Memory B cell (primary cell): ENCODE measurements around the gene KAT7.

Experiments used
- ATAC-seq: fragments of 150-1000 bp; cut with Tn5 transposase; 2 replicates; pipeline ENCODE4 v1.10.0; 2021; ENCODE audit warnings: low read depth, mild to moderate bottlenecking, moderate library complexity
- DNase-seq, 2 donors: peaks; one replicate each; pipeline ENCODE4 v3.0.0; 2022; ENCODE audit warnings: low spot score in 2 of 2
- H3K27ac Mint-ChIP-seq: one replicate; pipeline ENCODE4 v1.8.0; 2022; ENCODE audit warnings: mild to moderate bottlenecking, moderate library complexity, mixed read lengths
- H3K27me3 Mint-ChIP-seq: one replicate; pipeline ENCODE4 v1.8.0; 2022; ENCODE audit warnings: mixed read lengths
- H3K36me3 Mint-ChIP-seq: one replicate; pipeline ENCODE4 v1.8.0; 2022; ENCODE audit warnings: mild to moderate bottlenecking, mixed read lengths
- H3K4me1 Mint-ChIP-seq: one replicate; pipeline ENCODE4 v1.8.0; 2022; ENCODE audit warnings: mixed read lengths
- H3K4me3 Mint-ChIP-seq: one replicate; pipeline ENCODE4 v1.8.0; 2022; ENCODE audit warnings: mild to moderate bottlenecking, moderate library complexity, mixed read lengths
- H3K9me3 Mint-ChIP-seq: one replicate; pipeline ENCODE4 v1.8.0; 2022; ENCODE audit warnings: mixed read lengths

Gene KAT7

DNA sequence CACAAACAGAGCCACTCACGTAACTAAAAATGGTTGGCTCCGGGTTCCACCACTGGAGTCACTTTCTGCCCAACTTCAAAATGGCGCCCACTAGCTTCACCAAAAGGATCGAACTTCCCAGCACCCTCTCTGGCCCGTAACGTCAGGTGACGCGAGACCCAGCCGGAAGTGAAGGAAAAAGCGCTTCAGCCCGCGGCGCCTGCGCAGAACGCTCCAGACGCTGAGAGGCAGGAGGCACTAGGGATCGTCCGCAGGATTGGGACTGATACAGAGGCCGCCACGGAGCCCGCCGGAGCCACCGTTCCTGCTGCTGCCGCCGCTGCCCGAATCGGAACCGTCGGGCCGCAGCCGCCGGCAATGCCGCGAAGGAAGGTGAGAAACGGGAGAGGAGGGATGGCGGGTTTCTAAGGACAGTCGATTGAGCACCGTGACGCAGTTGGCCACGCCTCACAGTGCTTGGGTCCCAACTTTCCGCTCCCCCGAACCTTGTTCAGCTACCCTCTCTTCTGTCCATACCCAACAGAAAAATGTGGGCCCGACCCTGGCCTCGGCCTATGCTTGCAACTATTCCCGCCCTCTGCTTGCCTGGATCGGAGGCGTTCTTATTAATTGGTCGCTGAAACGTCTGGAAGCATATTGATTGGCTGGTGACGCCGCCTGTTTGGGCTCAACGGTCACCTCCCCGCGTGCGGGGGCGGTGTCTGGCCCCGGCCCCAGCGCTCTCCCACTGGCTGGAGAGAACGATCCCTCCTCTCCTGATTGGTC is at the start of gene KAT7:
TSS of gene KAT7 (plus strand) at position 204 of the 765 bp plus-strand sequence. CDS start at position 358, 154 bp downstream.
- H3K36me3 Mint-ChIP-seq, result peaks cover 17% of the 10 kb centered on the region
- ATAC-seq, result peak; percentile 78
- DNase-seq, result peak; percentile 94 to 96
- peak within 1 kb of the TSS; percentile 100 for H3K27ac Mint-ChIP-seq
- peaks cover 3% of the 10 kb centered on the region for H3K9me3 Mint-ChIP-seq
- peak within 1 kb of the TSS; percentile 92 for H3K4me3 Mint-ChIP-seq
- H3K4me1 Mint-ChIP-seq, result peaks cover 14% of the 10 kb centered on the region
- H3K27me3 Mint-ChIP-seq, result no peaks in the 10 kb centered on the region

DNA sequence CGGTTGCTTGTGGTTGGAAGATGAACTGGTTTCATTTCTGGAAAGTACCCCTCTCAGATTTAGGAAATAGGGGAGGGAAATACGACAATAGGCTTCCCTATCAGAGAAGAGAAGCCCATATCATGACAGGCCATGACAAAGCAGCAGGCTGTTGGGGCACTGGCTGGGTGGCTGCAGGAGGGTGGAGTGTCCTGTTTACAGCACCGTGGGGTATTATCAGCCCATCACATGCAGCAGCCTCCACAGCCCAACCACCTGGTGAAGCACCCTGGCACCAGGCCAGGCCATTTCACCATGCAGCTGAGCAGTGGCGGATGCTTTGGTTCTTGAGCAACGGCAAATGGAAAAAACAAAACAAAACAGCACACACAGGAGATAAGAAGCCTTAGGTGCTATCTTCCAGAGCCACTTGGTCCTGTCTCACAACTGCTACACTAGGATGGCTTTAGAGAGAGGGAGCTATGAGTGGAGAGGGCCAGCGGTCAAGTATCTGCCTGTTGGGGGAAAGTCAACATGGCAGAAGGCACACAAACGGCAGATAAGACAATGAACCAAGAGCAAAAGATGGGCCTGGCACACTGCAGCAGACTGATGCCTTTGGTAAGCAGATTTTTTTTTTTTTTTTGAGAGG is 48.7 kb upstream of the KAT7 start:
- peaks cover 63% of the 10 kb centered on the region for H3K4me1 Mint-ChIP-seq
- DNase-seq, result peak; percentile 89 to 94
- no peaks in the 10 kb centered on the region for H3K9me3 Mint-ChIP-seq
- H3K4me3 Mint-ChIP-seq, result peak overlapping the region; percentile 85
- no peaks in the 10 kb centered on the region for H3K27me3 Mint-ChIP-seq
- peak overlapping the region; percentile 100 for H3K27ac Mint-ChIP-seq
- peak; percentile 97 for ATAC-seq
- peaks cover 17% of the 10 kb centered on the region for H3K36me3 Mint-ChIP-seq

DNA sequence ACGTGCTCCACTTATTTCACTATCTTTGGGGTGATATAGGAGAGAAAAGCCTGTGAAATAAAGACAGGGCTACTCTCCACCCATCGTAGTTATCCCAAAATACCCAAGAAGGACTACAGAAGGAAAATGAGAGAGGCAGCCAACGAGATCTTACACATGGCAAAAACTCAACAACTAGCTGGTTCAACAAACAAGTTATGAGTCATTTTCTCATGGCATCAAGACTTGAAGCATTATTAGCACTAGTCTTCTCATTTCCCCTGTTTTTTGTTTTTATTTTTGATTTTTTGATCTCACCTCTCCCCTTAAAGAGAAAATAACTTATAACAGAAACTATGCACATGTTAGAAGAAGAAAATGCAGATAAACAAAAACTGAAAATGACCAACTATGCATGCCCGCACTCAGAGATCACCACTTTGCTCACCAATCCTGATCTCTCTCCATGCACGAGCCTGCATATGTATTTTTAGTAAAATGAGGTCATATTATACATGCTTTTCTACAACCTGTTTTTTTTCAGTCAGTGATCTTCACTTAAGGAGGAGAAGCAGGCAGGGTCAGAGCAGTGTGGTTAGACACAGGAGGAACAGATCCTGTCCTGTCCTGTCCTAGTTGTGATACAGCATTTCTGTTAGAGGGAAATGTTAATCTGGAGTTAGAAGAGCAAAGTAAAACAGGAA is 47.3 kb upstream of the KAT7 start:
- Mint-ChIP-seq H3K27ac (peak overlapping the region; percentile 100), H3K4me3 (peak overlapping the region; percentile 85), H3K9me3 (no peaks in the 10 kb centered on the region), H3K4me1 (peaks cover 67% of the 10 kb centered on the region), H3K27me3 (no peaks in the 10 kb centered on the region), H3K36me3 (peaks cover 21% of the 10 kb centered on the region)
- DNase-seq, result no peak
- no peak for ATAC-seq

- H3K36me3 Mint-ChIP-seq, result peaks cover 17% of the 10 kb centered on the region
- peak overlapping the region; percentile 85 for H3K4me3 Mint-ChIP-seq
- peak overlapping the region; percentile 100 for H3K27ac Mint-ChIP-seq
- H3K4me1 Mint-ChIP-seq, result peaks cover 68% of the 10 kb centered on the region
- no peak for DNase-seq
- no peak for ATAC-seq
- no peaks in the 10 kb centered on the region for H3K27me3 Mint-ChIP-seq
- no peaks in the 10 kb centered on the region for H3K9me3 Mint-ChIP-seq
Observed at GRCh38 chr17:49741692-49742076, 46.8 kb upstream of the KAT7 start.

DNA sequence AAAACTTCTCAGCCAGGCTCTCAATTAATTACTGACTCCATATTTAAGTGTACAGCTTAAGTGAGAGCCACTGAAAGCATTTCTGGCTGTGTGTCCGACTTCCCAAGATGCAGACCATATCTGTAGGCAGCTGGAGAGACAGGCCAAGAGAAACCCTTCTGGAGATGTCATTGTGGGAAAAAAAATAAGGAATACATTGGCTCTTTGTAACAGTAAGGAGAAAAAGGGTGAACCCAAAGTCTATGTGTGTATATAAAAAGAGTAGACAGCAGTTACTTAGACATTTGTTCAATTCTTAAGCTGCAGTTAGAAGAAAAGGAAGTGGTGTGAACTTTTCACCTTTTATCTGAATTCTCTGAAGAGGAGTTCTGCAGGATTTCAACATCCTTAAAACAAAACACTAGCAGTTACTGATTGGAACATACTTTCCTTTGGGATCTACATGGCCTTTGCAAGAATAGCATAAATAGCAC is 46.3 kb upstream of the KAT7 start:
- Mint-ChIP-seq H3K36me3 (peaks cover 15% of the 10 kb centered on the region), H3K4me1 (peaks cover 68% of the 10 kb centered on the region), H3K4me3 (peak overlapping the region; percentile 85), H3K27ac (peak overlapping the region; percentile 100), H3K27me3 (no peaks in the 10 kb centered on the region), H3K9me3 (no peaks in the 10 kb centered on the region)
- ATAC-seq (no peak), DNase-seq (no peak)

GRCh38 chr17:49745175-49746139 is 43.0 kb upstream of the KAT7 start:
- no peak for ATAC-seq
- H3K4me1 Mint-ChIP-seq, result peaks cover 73% of the 10 kb centered on the region
- H3K4me3 Mint-ChIP-seq, result peak overlapping the region; percentile 89
- DNase-seq, result no peak
- H3K27me3 Mint-ChIP-seq, result no peaks in the 10 kb centered on the region
- peaks cover 14% of the 10 kb centered on the region for H3K36me3 Mint-ChIP-seq
- H3K9me3 Mint-ChIP-seq, result no peaks in the 10 kb centered on the region
- H3K27ac Mint-ChIP-seq, result peak overlapping the region; percentile 98

DNA sequence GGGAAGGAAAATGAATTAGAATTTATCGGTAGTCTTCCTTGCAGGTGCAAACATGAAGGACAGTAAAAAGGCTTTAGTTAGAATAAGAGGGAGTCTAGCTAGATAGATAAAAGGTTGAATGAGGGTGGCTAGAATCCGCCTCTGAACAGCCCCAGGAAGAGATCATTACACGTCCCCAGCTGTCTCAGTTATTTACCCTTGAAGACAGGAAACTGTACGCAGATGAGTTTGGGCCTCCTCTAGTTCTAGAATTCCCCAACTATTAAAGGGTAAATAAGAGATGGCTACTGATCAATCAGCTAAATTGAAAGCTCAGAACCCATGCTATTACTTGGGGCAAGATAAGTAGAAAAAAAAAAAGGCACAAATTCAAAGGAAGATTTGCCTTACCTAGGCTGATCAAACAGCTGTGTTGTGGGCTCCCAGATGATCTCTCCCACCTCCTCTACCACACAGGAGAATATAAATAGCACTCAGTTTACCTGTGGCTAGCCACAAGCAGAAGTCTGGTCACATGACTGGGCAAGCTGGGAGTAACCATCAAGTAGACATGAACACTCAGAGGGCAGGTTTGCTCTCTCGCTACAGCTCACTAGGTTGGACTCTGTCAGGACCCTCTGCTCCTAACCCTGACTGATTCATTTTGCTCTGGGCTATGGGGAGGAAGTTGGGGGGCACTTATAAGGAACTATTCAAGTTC is 41.5 kb upstream of the KAT7 start:
- Mint-ChIP-seq H3K4me3 (peak overlapping the region; percentile 89), H3K4me1 (peaks cover 63% of the 10 kb centered on the region), H3K9me3 (no peaks in the 10 kb centered on the region), H3K36me3 (peaks cover 10% of the 10 kb centered on the region), H3K27me3 (no peaks in the 10 kb centered on the region), H3K27ac (peak overlapping the region; percentile 98)
- ATAC-seq, result peak; percentile 75
- peak; percentile 27 to 28 for DNase-seq

DNA sequence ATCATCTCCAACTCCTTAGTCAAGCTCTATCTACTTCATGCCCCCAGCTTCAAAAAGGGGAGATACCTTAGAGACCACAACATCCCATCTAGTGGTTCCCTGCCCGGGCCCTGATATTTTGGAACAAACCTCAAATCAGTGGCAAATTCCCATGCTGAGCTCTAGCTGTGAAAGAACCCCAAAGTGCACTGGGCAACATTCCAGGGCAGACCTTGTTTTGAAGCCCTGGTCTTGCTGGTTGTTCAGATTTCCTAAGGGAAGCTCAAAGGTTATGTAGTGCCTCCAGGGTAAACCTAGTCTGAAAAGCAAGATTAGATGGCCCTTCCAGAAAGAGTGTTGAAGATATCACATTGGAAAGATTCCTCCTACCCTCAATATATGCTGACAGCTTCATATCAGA is 40.8 kb upstream of the KAT7 start:
- Mint-ChIP-seq H3K27ac (peak overlapping the region; percentile 98), H3K36me3 (peaks cover 10% of the 10 kb centered on the region), H3K4me3 (peak overlapping the region; percentile 89), H3K9me3 (no peaks in the 10 kb centered on the region), H3K4me1 (peaks cover 62% of the 10 kb centered on the region), H3K27me3 (no peaks in the 10 kb centered on the region)
- no peak for ATAC-seq
- DNase-seq, result no peak

DNA sequence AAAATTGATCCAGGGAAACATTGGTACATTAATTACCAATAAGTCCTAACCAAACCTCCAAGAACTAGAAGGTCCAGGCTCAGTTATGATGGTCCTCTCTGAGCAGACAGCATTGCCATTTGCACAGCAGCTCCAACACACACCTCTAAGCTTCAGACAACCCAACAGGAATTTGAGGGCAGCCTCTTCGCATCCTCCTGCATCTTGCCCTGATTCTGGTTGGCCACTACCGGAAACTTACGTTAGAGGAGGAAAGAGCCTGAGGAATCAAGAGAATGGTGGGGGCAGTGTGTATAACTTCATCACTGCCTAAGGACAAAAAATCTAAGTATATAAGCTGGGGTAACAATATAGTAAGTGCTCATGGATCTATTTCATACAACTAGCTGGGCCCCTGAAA is 40.3 kb upstream of the KAT7 start:
- ATAC-seq (no peak), DNase-seq (no peak)
- H3K4me1 Mint-ChIP-seq, result peaks cover 62% of the 10 kb centered on the region
- H3K9me3 Mint-ChIP-seq, result no peaks in the 10 kb centered on the region
- peaks cover 10% of the 10 kb centered on the region for H3K36me3 Mint-ChIP-seq
- H3K27ac Mint-ChIP-seq, result peak overlapping the region; percentile 98
- H3K4me3 Mint-ChIP-seq, result peak overlapping the region; percentile 78
- no peaks in the 10 kb centered on the region for H3K27me3 Mint-ChIP-seq

- Mint-ChIP-seq H3K4me1 (peaks cover 63% of the 10 kb centered on the region), H3K9me3 (no peaks in the 10 kb centered on the region), H3K27ac (peak overlapping the region; percentile 98), H3K4me3 (peak overlapping the region; percentile 78), H3K36me3 (peaks cover 10% of the 10 kb centered on the region), H3K27me3 (no peaks in the 10 kb centered on the region)
- peak; percentile 80 for ATAC-seq
- DNase-seq, result peak; percentile 30 to 38
Observed at GRCh38 chr17:49748791-49749190, 39.7 kb upstream of the KAT7 start.

GRCh38 chr17:49749730-49750129 is 38.8 kb upstream of the KAT7 start:
- Mint-ChIP-seq H3K27me3 (no peaks in the 10 kb centered on the region), H3K36me3 (peaks cover 10% of the 10 kb centered on the region), H3K4me1 (peaks cover 66% of the 10 kb centered on the region), H3K4me3 (peak overlapping the region; percentile 1), H3K27ac (peak overlapping the region; percentile 98), H3K9me3 (no peaks in the 10 kb centered on the region)
- DNase-seq, result no peak
- no peak for ATAC-seq

DNA sequence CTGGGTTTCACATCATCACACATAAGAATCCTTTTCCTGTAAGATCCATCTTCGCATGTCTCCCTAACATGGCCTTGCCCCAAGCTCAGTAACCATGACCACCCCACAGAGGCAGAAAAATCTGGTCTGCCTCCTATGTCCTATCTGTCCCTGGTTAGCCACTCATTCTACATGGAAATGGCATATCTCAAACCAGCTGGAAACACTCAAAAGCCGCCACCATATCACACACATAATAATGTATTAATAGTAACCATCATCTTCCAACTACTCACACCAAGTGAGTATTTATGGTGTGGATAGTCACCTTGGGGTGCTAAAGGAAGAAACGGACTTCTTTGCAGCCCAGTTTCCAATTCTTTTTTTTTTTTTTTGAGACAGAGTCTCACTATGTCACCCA is 36.0 kb upstream of the KAT7 start:
- Mint-ChIP-seq H3K4me3 (no peak overlapping the region), H3K27ac (peak overlapping the region; percentile 78), H3K9me3 (no peaks in the 10 kb centered on the region), H3K27me3 (no peaks in the 10 kb centered on the region), H3K36me3 (peaks cover 5% of the 10 kb centered on the region), H3K4me1 (peaks cover 57% of the 10 kb centered on the region)
- ATAC-seq (no peak), DNase-seq (no peak)

DNA sequence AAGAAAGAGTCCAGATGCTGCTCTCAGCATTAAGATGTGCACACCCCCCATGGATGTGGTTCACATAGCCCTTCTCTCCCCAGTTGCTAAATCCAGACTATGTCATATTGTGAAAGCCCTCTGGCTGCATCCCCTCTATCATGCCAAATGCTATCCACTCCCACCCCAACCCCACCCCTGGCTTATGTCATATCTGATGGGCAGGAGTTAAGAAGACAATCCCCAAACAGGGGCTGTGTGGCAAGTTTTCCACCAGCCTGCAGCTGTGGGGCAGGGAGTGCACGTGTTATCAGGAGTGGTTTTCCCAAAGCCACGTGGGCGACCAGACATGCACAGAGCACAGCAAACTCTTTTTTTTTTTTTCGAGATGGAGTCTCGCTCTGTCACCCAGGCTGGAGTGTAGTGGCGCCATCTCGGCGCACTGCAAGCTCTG is 34.5 kb upstream of the KAT7 start:
- Mint-ChIP-seq H3K4me3 (no peak overlapping the region), H3K27me3 (no peaks in the 10 kb centered on the region), H3K4me1 (peaks cover 53% of the 10 kb centered on the region), H3K36me3 (peaks cover 5% of the 10 kb centered on the region), H3K9me3 (no peaks in the 10 kb centered on the region), H3K27ac (no peak overlapping the region)
- DNase-seq (no peak), ATAC-seq (no peak)
